ENCODE measurements around the gene MYO9B. TPM values are rescaled to one million over a fixed set of nuclear protein-coding genes. Genes with fewer than 3 reads are reported as not detected.

The MYO9B gene
- total and polyA plus RNA-seq, 2 of the 13 experiments (the other 11 are each of a cell fraction or from before 2014, with no cell fraction given), result 18.0 to 18.3 TPM

- TF ChIP-seq NPAS2 (CRISPR knock-in tag; IDR thresholded peaks at IDR 0.05; ENCODE audit: borderline replicate concordance) (0 out of 2 replicates have a peak, but pooled peaks have one; percentile 55), ZNF329 (CRISPR knock-in tag; IDR thresholded peaks at IDR 0.05; ENCODE audit: low read depth) (no peak), ZNF720 (CRISPR knock-in tag; IDR thresholded peaks at IDR 0.05) (no peak), TERF1 (CRISPR knock-in tag; IDR thresholded peaks at IDR 0.05) (no peak), ZNF382 (CRISPR knock-in tag; IDR thresholded peaks at IDR 0.05; ENCODE audit: borderline replicate concordance) (no peak), MXD3 (CRISPR knock-in tag; IDR thresholded peaks at IDR 0.05) (peak; percentile 67), KMT2B (CRISPR knock-in tag; IDR thresholded peaks at IDR 0.05) (peak; percentile 47), ZNF253 (CRISPR knock-in tag; IDR thresholded peaks at IDR 0.05; ENCODE audit: borderline replicate concordance) (no peak), REL (CRISPR knock-in tag; conservative IDR thresholded peaks at IDR 0.05) (0 out of 2 replicates have a peak, but pooled peaks have one; percentile 44), ZNF609 (CRISPR knock-in tag; IDR thresholded peaks at IDR 0.05; ENCODE audit: borderline replicate concordance) (no peak), GFI1 (CRISPR knock-in tag; IDR thresholded peaks at IDR 0.05; ENCODE audit: borderline replicate concordance) (peak; percentile 49; the same call in 1 of the 2 replicates), CC2D1A (CRISPR knock-in tag; IDR thresholded peaks at IDR 0.05) (no peak), ZZZ3 (CRISPR knock-in tag; IDR thresholded peaks at IDR 0.05; ENCODE audit: borderline replicate concordance) (0 out of 2 replicates have a peak, but pooled peaks have one; percentile 53), CAMTA2 (CRISPR knock-in tag; IDR thresholded peaks at IDR 0.05; ENCODE audit: borderline replicate concordance) (peak; percentile 92; the same call in 1 of the 2 replicates), BRF2 (CRISPR knock-in tag; IDR thresholded peaks at IDR 0.05) (no peak), ZFP36L2 (CRISPR knock-in tag; IDR thresholded peaks at IDR 0.05) (no peak), MIER2 (CRISPR knock-in tag; IDR thresholded peaks at IDR 0.05) (no peak)
These were observed 150.7 kb downstream of the MYO9B start, which contains the start of gene OCEL1 (continued) for GRCh38 chr19:17226002-17226933.
